Measurements from ENCODE around the gene DGKD.

DNA sequence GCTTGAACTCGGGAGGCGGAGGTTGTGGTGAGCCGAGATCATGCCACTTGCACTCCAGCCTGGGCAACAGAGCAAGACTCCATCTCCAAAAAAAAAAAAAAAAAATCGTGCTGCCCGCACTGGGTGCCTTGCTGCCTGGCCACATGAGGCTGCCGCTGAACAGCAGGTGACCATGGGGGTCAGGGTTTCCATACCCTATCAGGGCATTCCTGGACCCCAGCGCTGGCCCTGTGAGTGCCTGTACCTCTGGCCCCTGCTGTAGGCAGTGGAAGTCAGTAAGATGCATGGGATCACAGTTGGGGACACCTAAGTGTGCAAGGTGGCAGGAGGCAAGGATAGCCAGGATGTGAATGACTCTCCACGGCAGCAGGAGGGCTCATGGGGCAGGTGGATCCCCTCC lies 27.8 kb upstream of the DGKD start:
- TF ChIP-seq EZH2 (IDR thresholded peaks at IDR 0.05; ENCODE audit: insufficient read depth, poor library complexity, severe bottlenecking): no peak
- no peak for TF ChIP-seq EZH2phosphoT487 (IDR thresholded peaks at IDR 0.05; ENCODE audit: insufficient read depth, low read depth)

Data from GM23248 (cell line).